Type B pancreatic cell (in vitro differentiated cells): ENCODE data around the gene ZCCHC10. TPM values are rescaled to one million over a fixed set of nuclear protein-coding genes. Genes with fewer than 3 reads are reported as not detected.
"Not testable (repeated sequence)": the region's sequence is repeated elsewhere in the genome, so short reads cannot be mapped to it uniquely, and the experiment has no call there.

ENCODE experiments used
- DNase-seq: peaks from one replicate; pipeline ENCODE4 v3.0.0; 2021; ENCODE audit warnings: mixed read lengths; ENCODE audit not compliant: unreplicated experiment; ENCODE audit errors: extremely low spot score
- H3K27ac Mint-ChIP-seq: 2 replicates; pipeline ENCODE4 v1.8.0; 2021; ENCODE audit warnings: mild to moderate bottlenecking, mixed read lengths
- H3K27me3 Mint-ChIP-seq: 2 replicates; pipeline ENCODE4 v1.8.0; 2021; ENCODE audit warnings: mixed read lengths
- H3K36me3 Mint-ChIP-seq: 2 replicates; pipeline ENCODE4 v1.8.0; 2021; ENCODE audit warnings: mixed read lengths
- H3K4me1 Mint-ChIP-seq: one replicate; pipeline ENCODE4 v1.8.0; 2021; ENCODE audit warnings: mixed read lengths; ENCODE audit not compliant: unreplicated experiment
- H3K4me3 Mint-ChIP-seq: 2 replicates; pipeline ENCODE4 v1.8.0; 2021; ENCODE audit warnings: mild to moderate bottlenecking, mixed read lengths
- H3K9me3 Mint-ChIP-seq: 2 replicates; pipeline ENCODE4 v1.8.0; 2021; ENCODE audit warnings: mixed read lengths
- total RNA-seq: library from RNA; stranded (reverse); gene quantifications from 2 replicates; pipeline ENCODE4 v1.2.1, GENCODE V29; 2021; ENCODE audit warnings: low replicate concordance
- TF ChIP-seq, protein P1 (sequence below): fragments of 200-600 bp; sonication (generic); conservative IDR thresholded peaks from 2 replicates; pipeline ENCODE4 v1.5.0; 2021; ENCODE audit warnings: antibody characterized with exemption, mild to moderate bottlenecking

Gene ZCCHC10
- total RNA-seq, 1 donor from 2014 or later, result 22.1 TPM

GRCh38 chr5:133049726-133050048 is 23.3 kb upstream of the ZCCHC10 start:
- TF ChIP-seq, protein P1, sequence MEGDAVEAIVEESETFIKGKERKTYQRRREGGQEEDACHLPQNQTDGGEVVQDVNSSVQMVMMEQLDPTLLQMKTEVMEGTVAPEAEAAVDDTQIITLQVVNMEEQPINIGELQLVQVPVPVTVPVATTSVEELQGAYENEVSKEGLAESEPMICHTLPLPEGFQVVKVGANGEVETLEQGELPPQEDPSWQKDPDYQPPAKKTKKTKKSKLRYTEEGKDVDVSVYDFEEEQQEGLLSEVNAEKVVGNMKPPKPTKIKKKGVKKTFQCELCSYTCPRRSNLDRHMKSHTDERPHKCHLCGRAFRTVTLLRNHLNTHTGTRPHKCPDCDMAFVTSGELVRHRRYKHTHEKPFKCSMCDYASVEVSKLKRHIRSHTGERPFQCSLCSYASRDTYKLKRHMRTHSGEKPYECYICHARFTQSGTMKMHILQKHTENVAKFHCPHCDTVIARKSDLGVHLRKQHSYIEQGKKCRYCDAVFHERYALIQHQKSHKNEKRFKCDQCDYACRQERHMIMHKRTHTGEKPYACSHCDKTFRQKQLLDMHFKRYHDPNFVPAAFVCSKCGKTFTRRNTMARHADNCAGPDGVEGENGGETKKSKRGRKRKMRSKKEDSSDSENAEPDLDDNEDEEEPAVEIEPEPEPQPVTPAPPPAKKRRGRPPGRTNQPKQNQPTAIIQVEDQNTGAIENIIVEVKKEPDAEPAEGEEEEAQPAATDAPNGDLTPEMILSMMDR, result no peak
- no peak for DNase-seq
- Mint-ChIP-seq H3K4me3 (peak overlapping the region; percentile 82), H3K27me3 (no peaks in the 10 kb centered on the region), H3K27ac (peak overlapping the region; percentile 89), H3K4me1 (peaks cover 32% of the 10 kb centered on the region), H3K36me3 (peaks cover 1% of the 10 kb centered on the region), H3K9me3 (no peaks in the 10 kb centered on the region)

DNA sequence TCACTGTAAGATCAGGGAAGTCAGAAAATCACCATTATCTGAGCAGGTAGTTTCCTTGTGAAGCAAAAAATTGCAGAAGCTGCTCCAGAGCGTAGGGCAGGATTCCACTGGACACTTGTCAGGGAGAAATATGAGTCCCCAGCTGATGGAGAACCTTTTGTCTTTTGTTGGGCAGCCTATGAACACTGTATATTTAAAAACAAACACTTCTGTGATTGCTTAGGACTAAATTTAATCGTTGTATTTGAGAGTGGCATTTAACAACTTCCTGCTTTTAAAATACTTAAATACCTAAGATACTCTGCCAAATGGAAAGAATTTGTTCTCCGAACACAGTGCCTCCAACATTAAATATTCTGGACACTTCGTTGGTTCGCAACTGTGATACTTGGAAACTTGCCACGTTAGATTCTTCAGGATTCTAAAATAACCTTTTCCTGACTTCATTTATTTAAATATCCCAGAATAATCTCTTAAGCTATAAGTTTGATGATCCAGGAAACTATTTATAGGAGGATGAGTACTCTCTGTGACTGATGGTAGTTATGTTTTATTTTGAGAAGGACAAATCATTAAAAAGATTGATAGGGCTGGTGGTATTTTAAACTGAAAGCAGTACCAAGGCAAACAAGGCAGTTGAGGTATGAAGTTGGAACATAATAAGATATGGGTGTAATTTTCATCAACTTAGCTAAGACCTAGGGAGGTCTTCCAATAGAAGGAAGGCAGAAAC is 22.8 kb upstream of the ZCCHC10 start:
- peak overlapping the region; percentile 82 for H3K4me3 Mint-ChIP-seq
- H3K36me3 Mint-ChIP-seq, result no peaks in the 10 kb centered on the region
- no peaks in the 10 kb centered on the region for H3K27me3 Mint-ChIP-seq
- H3K4me1 Mint-ChIP-seq, result peaks cover 28% of the 10 kb centered on the region
- no peaks in the 10 kb centered on the region for H3K9me3 Mint-ChIP-seq
- H3K27ac Mint-ChIP-seq, result peak overlapping the region; percentile 89
- TF ChIP-seq, protein P1, result no peak
- no peak for DNase-seq

- Mint-ChIP-seq H3K9me3 (no peaks in the 10 kb centered on the region), H3K27me3 (no peaks in the 10 kb centered on the region), H3K4me1 (peaks cover 28% of the 10 kb centered on the region), H3K4me3 (no peak overlapping the region), H3K36me3 (no peaks in the 10 kb centered on the region), H3K27ac (no peak overlapping the region)
- TF ChIP-seq, protein P1, result no peak
- no peak for DNase-seq
These were observed 21.1 kb upstream of the ZCCHC10 start for GRCh38 chr5:133047404-133047803.

DNA sequence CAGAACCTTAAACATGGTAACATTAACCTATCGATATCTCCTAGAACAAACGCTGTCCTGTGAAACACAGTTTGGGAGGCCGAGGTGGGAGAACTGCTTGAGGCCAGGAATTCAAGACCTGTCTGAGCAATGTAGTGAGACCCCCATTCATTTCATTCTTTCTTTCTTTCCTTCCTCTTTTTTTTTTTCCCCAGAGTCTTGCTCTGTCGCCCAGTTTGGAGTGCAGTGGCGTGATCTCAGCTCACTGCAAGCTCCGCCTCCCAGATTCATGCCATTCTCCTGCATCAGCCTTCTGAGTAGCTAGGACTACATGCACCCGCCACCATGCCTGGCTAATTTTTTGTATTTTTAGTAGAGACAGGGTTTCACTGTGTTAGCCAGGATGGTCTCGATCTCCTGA is 20.2 kb upstream of the ZCCHC10 start:
- peaks cover 28% of the 10 kb centered on the region for H3K4me1 Mint-ChIP-seq
- not testable (repeated sequence) for H3K9me3 Mint-ChIP-seq, DNase-seq

GRCh38 chr5:133041910-133042309 is 15.6 kb upstream of the ZCCHC10 start:
- TF ChIP-seq, protein P1, result no peak
- H3K27ac Mint-ChIP-seq, result peak overlapping the region; percentile 2

More for the DNA sequence above, 20.2 kb upstream of the ZCCHC10 start:
- not testable (repeated sequence) for H3K4me3 Mint-ChIP-seq, H3K27ac Mint-ChIP-seq, H3K36me3 Mint-ChIP-seq, H3K27me3 Mint-ChIP-seq

GRCh38 chr5:133041157-133041784 is 14.9 kb upstream of the ZCCHC10 start:
- Mint-ChIP-seq H3K27me3 (no peaks in the 10 kb centered on the region), H3K9me3 (no peaks in the 10 kb centered on the region), H3K27ac (no peak overlapping the region), H3K4me1 (no peaks in the 10 kb centered on the region), H3K4me3 (no peak overlapping the region), H3K36me3 (no peaks in the 10 kb centered on the region)
- DNase-seq, result no peak
- TF ChIP-seq, protein P1, result no peak

More at GRCh38 chr5:133041910-133042309, 15.6 kb upstream of the ZCCHC10 start:
- DNase-seq, result no peak
- H3K4me3 Mint-ChIP-seq, result no peak overlapping the region
- H3K4me1 Mint-ChIP-seq, result no peaks in the 10 kb centered on the region
- no peaks in the 10 kb centered on the region for H3K27me3 Mint-ChIP-seq
- H3K36me3 Mint-ChIP-seq, result no peaks in the 10 kb centered on the region
- H3K9me3 Mint-ChIP-seq, result no peaks in the 10 kb centered on the region

DNA sequence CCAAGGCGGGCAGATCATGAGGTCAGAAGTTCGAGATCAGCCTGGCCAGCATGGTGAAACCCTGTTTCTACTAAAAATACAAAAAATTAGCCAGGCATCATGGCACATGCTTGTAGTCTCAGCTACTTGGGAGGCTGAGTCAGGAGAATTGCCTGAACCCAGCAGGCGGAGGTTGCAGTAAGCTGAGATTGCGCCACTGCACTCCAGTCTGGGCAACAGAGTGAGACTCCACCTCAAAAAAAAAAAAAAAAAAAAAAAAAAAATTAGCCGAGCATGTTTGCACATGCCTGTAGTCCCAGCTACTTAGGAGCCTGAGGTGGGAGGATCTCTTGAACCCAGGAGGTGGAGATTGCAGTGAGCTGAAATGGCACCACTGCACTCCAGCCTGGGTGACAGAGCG is 10.3 kb upstream of the ZCCHC10 start:
- not testable (repeated sequence) for DNase-seq, H3K27ac Mint-ChIP-seq, H3K9me3 Mint-ChIP-seq, H3K4me3 Mint-ChIP-seq, H3K36me3 Mint-ChIP-seq, H3K27me3 Mint-ChIP-seq
- H3K4me1 Mint-ChIP-seq, result peaks cover 11% of the 10 kb centered on the region
